ENCODE results near the gene ZNF385D.

Gene ZNF385D

DNA sequence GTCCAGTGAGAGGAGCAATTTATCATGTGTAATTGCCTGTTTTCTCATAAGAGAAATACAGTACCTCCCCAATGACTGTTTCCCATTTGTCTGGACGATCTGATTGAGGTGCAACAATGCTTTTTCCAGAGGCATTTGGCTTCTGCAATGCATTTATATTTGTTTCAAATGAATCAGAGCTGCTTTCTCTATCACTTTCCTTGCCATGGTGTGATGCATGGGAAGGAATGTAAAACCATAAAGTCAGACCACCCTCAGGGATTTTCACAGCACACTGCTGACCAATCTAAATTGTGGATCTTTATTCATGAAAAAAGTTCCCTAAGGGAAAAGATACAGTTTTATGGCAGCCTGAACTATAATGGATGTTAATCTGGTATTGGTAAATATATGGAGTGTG is 333.0 kb downstream of the ZNF385D start:
- H4K8ac ChIP-seq (ENCODE audit: low read depth, low read length): no peak overlapping the region
- no peak overlapping the region for H3K4me2 ChIP-seq (ENCODE audit: low read length)
- H2BK120ac ChIP-seq (ENCODE audit: insufficient read depth, low read length, poor library complexity): no peak overlapping the region
- H3K27ac ChIP-seq (ENCODE audit: low read depth, low read length): no peak overlapping the region
- no peak overlapping the region for H3K4me3 ChIP-seq (ENCODE audit: low read depth, low read length)
- H3K18ac ChIP-seq (ENCODE audit: low read length): no peak overlapping the region
- no peak for DNase-seq
- H3K14ac ChIP-seq (ENCODE audit: low read length): no peak overlapping the region
- H4K12ac ChIP-seq (ENCODE audit: low read depth, low read length): no peak overlapping the region
- H3K23ac ChIP-seq (ENCODE audit: low read length): no peak overlapping the region
- no peak overlapping the region for H4K91ac ChIP-seq (ENCODE audit: low read depth, low read length)
- WGBS (ENCODE audit: extremely low coverage, insufficient coverage, insufficient read length): no CpG with 5 or more reads among the region's 1 CpG
- H3K4ac ChIP-seq (ENCODE audit: low read depth, low read length): no peak overlapping the region
- no peak overlapping the region for H2AFZ ChIP-seq (ENCODE audit: insufficient read depth, low read length, poor library complexity)
- no peaks in the 10 kb centered on the region for H3K9me3 ChIP-seq (ENCODE audit: insufficient read depth, low read depth, low read length)
- H2AK5ac ChIP-seq (ENCODE audit: low read length): no peak overlapping the region
- H2BK5ac ChIP-seq (ENCODE audit: low read depth, low read length, poor library complexity): no peak overlapping the region
- H3K36me3 ChIP-seq (ENCODE audit: control insufficient read depth in 1 of 2, insufficient read depth in 2 of 2, low read length in 2 of 2): no peaks in the 10 kb centered on the region
- H3K79me2 ChIP-seq (ENCODE audit: control insufficient read depth, insufficient read depth, low read length, poor library complexity): no peaks in the 10 kb centered on the region
- no peak overlapping the region for H2BK12ac ChIP-seq (ENCODE audit: low read length)
- H3K79me1 ChIP-seq (ENCODE audit: low read length): no peaks in the 10 kb centered on the region
- no peak overlapping the region for H3K9ac ChIP-seq (ENCODE audit: low read length)
- no peaks in the 10 kb centered on the region for H3K4me1 ChIP-seq (ENCODE audit: control insufficient read depth in 1 of 2, insufficient read depth in 2 of 2, low read length in 2 of 2)
- no peaks in the 10 kb centered on the region for H3K27me3 ChIP-seq (ENCODE audit: insufficient read depth, low read length)

DNA sequence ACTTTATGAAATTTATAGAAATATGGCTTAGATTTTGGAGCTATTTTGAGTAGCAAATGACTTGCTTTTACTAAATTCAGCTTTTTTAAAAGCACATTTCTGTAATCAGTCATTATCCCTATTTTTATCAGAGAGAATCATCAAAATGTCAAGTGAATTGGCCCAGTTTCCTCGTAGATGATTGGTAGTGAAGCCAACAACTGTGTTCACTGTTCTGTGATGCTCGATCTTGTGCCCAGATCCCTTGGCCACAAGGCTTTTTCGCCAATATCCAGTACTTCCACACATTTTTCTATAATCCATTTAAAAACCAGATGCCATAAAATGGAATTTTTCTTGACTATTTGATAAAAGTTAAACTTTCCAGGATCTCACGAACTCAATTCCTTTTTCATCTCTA is 336.5 kb downstream of the ZNF385D start:
- Histone ChIP-seq H3K4me1 (ENCODE audit: control insufficient read depth in 1 of 2, insufficient read depth in 2 of 2, low read length in 2 of 2) (no peaks in the 10 kb centered on the region), H3K27me3 (ENCODE audit: insufficient read depth, low read length) (no peaks in the 10 kb centered on the region), H3K4me2 (ENCODE audit: low read length) (no peak overlapping the region), H2BK5ac (ENCODE audit: low read depth, low read length, poor library complexity) (no peak overlapping the region), H3K36me3 (ENCODE audit: control insufficient read depth in 1 of 2, insufficient read depth in 2 of 2, low read length in 2 of 2) (no peaks in the 10 kb centered on the region), H2AFZ (ENCODE audit: insufficient read depth, low read length, poor library complexity) (no peak overlapping the region), H2AK5ac (ENCODE audit: low read length) (no peak overlapping the region), H3K9me3 (ENCODE audit: insufficient read depth, low read depth, low read length) (no peaks in the 10 kb centered on the region), H2BK120ac (ENCODE audit: insufficient read depth, low read length, poor library complexity) (no peak overlapping the region), H3K18ac (ENCODE audit: low read length) (no peak overlapping the region), H3K79me1 (ENCODE audit: low read length) (no peaks in the 10 kb centered on the region), H3K4ac (ENCODE audit: low read depth, low read length) (no peak overlapping the region), H3K4me3 (ENCODE audit: low read depth, low read length) (no peak overlapping the region), H4K12ac (ENCODE audit: low read depth, low read length) (no peak overlapping the region), H3K14ac (ENCODE audit: low read length) (no peak overlapping the region), H2BK12ac (ENCODE audit: low read length) (no peak overlapping the region), H4K8ac (ENCODE audit: low read depth, low read length) (no peak overlapping the region), H3K23ac (ENCODE audit: low read length) (no peak overlapping the region), H4K91ac (ENCODE audit: low read depth, low read length) (no peak overlapping the region), H3K9ac (ENCODE audit: low read length) (no peak overlapping the region), H3K27ac (ENCODE audit: low read depth, low read length) (no peak overlapping the region), H3K79me2 (ENCODE audit: control insufficient read depth, insufficient read depth, low read length, poor library complexity) (no peaks in the 10 kb centered on the region)
- no peak for DNase-seq
- no CpG with 5 or more reads among the region's 4 CpGs for WGBS (ENCODE audit: extremely low coverage, insufficient coverage, insufficient read length)

DNA sequence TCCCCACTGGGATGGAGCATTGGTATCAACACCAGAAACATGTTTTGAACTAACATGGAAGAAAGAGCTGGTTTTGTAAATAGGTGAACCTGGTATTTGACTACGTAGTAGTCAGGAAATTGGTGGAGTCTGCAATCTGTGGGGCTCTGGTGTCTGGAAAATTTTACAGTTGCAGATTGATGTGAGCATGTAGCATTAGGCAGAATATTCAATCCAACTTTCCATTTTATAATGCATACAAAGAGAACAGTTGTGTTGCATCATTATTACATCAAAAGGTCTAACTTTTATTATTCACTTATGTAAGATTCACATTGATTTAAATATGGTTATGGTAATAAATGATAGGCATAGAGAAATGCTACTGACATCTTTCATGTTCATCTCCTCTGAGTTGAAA is 340.0 kb downstream of the ZNF385D start:
- no peak overlapping the region for H2AK5ac ChIP-seq (ENCODE audit: low read length)
- H3K36me3 ChIP-seq (ENCODE audit: control insufficient read depth in 1 of 2, insufficient read depth in 2 of 2, low read length in 2 of 2): no peaks in the 10 kb centered on the region
- H2AFZ ChIP-seq (ENCODE audit: insufficient read depth, low read length, poor library complexity): no peak overlapping the region
- H4K12ac ChIP-seq (ENCODE audit: low read depth, low read length): no peak overlapping the region
- no peak overlapping the region for H3K23ac ChIP-seq (ENCODE audit: low read length)
- no peak overlapping the region for H3K4ac ChIP-seq (ENCODE audit: low read depth, low read length)
- no peaks in the 10 kb centered on the region for H3K9me3 ChIP-seq (ENCODE audit: insufficient read depth, low read depth, low read length)
- H4K8ac ChIP-seq (ENCODE audit: low read depth, low read length): no peak overlapping the region
- no peak for DNase-seq
- H3K27me3 ChIP-seq (ENCODE audit: insufficient read depth, low read length): no peaks in the 10 kb centered on the region
- H2BK5ac ChIP-seq (ENCODE audit: low read depth, low read length, poor library complexity): no peak overlapping the region
- H3K18ac ChIP-seq (ENCODE audit: low read length): no peak overlapping the region
- H3K4me1 ChIP-seq (ENCODE audit: control insufficient read depth in 1 of 2, insufficient read depth in 2 of 2, low read length in 2 of 2): no peaks in the 10 kb centered on the region
- no peak overlapping the region for H3K14ac ChIP-seq (ENCODE audit: low read length)
- no peak overlapping the region for H2BK120ac ChIP-seq (ENCODE audit: insufficient read depth, low read length, poor library complexity)
- no peak overlapping the region for H3K4me3 ChIP-seq (ENCODE audit: low read depth, low read length)
- H3K79me2 ChIP-seq (ENCODE audit: control insufficient read depth, insufficient read depth, low read length, poor library complexity): no peaks in the 10 kb centered on the region
- WGBS (ENCODE audit: extremely low coverage, insufficient coverage, insufficient read length): no CpG with 5 or more reads among the region's 1 CpG
- H3K9ac ChIP-seq (ENCODE audit: low read length): no peak overlapping the region
- H2BK12ac ChIP-seq (ENCODE audit: low read length): no peak overlapping the region
- H4K91ac ChIP-seq (ENCODE audit: low read depth, low read length): no peak overlapping the region
- no peak overlapping the region for H3K4me2 ChIP-seq (ENCODE audit: low read length)
- no peak overlapping the region for H3K27ac ChIP-seq (ENCODE audit: low read depth, low read length)
- H3K79me1 ChIP-seq (ENCODE audit: low read length): no peaks in the 10 kb centered on the region

DNA sequence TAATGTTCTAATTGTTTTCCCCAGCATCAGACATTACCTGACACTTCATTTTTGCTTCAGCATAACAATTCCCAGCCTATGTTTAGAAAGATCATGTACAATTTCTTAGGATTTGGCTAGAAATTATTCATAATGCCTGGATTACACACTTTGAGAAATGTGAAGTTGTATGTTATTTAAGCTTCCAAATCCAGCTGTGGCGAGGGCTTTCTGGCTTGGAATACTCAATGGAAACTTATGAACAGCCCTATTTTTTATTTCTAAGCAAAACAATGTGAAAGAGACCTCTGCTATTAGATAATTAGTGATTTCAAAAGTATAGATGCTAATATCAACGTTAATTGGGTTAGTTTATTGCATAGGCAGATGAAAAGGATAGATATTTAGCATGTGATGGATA is 341.6 kb downstream of the ZNF385D start:
- no peaks in the 10 kb centered on the region for H3K4me1 ChIP-seq (ENCODE audit: control insufficient read depth in 1 of 2, insufficient read depth in 2 of 2, low read length in 2 of 2)
- no peak overlapping the region for H2AK5ac ChIP-seq (ENCODE audit: low read length)
- no peak overlapping the region for H2AFZ ChIP-seq (ENCODE audit: insufficient read depth, low read length, poor library complexity)
- H4K12ac ChIP-seq (ENCODE audit: low read depth, low read length): no peak overlapping the region
- H4K8ac ChIP-seq (ENCODE audit: low read depth, low read length): no peak overlapping the region
- no peak overlapping the region for H3K18ac ChIP-seq (ENCODE audit: low read length)
- H4K91ac ChIP-seq (ENCODE audit: low read depth, low read length): no peak overlapping the region
- H2BK120ac ChIP-seq (ENCODE audit: insufficient read depth, low read length, poor library complexity): no peak overlapping the region
- no peak for DNase-seq
- H3K4me2 ChIP-seq (ENCODE audit: low read length): no peak overlapping the region
- H3K23ac ChIP-seq (ENCODE audit: low read length): no peak overlapping the region
- H3K4me3 ChIP-seq (ENCODE audit: low read depth, low read length): no peak overlapping the region
- H3K79me1 ChIP-seq (ENCODE audit: low read length): no peaks in the 10 kb centered on the region
- peaks cover 1% of the 10 kb centered on the region for H3K9me3 ChIP-seq (ENCODE audit: insufficient read depth, low read depth, low read length)
- no peak overlapping the region for H3K14ac ChIP-seq (ENCODE audit: low read length)
- no peak overlapping the region for H2BK12ac ChIP-seq (ENCODE audit: low read length)
- no peak overlapping the region for H3K9ac ChIP-seq (ENCODE audit: low read length)
- H3K4ac ChIP-seq (ENCODE audit: low read depth, low read length): no peak overlapping the region
- no peak overlapping the region for H3K27ac ChIP-seq (ENCODE audit: low read depth, low read length)
- no CpG with 5 or more reads among the region's 2 CpGs for WGBS (ENCODE audit: extremely low coverage, insufficient coverage, insufficient read length)
- no peaks in the 10 kb centered on the region for H3K36me3 ChIP-seq (ENCODE audit: control insufficient read depth in 1 of 2, insufficient read depth in 2 of 2, low read length in 2 of 2)
- no peaks in the 10 kb centered on the region for H3K27me3 ChIP-seq (ENCODE audit: insufficient read depth, low read length)
- H3K79me2 ChIP-seq (ENCODE audit: control insufficient read depth, insufficient read depth, low read length, poor library complexity): no peaks in the 10 kb centered on the region
- no peak overlapping the region for H2BK5ac ChIP-seq (ENCODE audit: low read depth, low read length, poor library complexity)
